Activated CD8-positive, alpha-beta memory T cell treated with anti-CD3 and anti-CD28 coated beads for 48 hours (primary cell): ENCODE measurements around the gene MTCH2.

ENCODE experiments used
- DNase-seq, 3 experiments: peaks; one replicate each; pipeline ENCODE4 v3.0.0-alpha.2; 2020; ENCODE audit warnings: low read depth in 2 of 3, low spot score in 2 of 3

The MTCH2 gene

DNA sequence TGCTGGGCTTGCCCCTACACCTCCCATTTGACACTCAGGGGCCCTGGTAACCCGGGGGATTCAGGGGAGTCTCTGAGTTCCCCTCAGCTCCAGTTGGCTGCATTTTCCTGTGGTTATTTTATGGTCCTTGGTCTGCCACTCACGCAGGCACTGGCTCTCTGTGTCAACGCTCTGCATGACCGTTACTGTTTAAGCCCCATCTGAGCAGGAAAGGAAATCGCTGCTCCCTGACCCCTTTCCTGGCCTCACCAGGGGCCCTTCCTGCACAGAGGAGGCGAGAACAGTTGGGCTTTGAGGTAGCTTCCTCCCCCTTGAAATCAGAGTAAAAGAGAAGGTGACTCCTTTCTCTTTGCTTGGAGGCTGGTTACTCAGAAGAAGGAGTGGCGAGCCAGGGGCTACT is 50.6 kb downstream of the MTCH2 start:
- no peak for DNase-seq

DNA sequence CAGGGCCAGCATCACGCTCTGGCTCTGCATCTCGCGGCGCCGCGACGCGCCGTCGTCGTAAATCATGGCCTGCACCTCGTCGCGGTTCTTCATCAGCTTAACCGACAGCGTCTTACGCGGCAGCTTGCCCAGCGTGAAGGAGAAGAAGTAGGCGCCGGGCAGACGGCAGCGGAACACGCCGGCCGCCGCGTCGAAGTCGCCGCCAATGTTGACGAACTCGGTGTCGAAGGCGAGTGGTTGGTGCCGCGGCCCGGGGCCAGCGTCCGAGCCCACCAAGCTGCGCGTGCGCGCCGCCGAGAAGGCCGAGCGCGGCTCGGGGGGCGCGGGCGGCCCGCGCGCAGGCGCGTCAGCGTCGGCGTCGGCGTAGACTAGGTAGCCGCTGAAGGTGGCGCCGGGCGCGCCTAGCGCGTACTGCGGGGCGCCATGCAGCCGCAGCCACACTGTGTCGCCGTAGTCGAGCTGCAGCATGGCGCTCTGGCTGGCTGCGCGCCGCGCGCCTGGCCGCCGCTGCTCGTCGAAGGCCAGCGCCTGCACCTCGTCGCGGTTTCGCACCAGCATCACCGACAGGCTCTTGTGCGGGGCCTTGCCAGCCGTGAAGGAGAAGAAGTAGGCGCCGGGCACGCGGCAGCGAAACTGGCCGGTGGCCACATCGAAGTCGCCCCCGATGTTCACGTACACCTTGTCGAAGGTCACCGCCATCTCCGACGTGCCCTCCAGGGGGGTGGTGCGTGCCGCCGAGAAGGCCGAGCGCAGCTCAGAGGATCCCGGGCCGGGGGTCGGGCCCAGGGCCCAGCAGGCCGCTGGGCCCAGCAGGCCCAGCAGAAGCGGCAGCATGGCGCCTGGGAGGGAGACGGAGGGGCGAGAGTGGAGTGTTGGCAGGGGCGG is 52.1 kb downstream of the MTCH2 start:
- DNase-seq = no peak

DNA sequence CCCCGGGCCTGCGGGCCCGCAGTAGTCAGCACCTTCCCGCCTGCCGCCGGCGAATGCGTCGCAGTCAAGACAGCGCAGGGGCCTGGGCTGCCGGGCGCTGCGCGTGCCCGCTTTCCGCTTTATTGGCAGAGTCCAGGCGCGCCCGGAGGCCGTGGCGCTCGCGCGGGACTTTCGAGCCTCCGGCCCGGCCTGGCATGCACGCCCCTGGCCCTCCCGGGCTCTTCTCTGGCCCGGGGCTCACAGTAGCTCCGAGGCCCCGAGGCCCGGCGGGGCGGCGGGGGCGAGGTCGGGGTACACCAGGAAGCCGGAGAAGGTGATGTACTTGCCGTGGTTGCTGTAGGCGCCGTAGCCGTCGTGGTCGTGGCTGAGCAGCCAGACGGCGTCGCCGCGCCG is 52.8 kb downstream of the MTCH2 start:
- no peak for DNase-seq

DNA sequence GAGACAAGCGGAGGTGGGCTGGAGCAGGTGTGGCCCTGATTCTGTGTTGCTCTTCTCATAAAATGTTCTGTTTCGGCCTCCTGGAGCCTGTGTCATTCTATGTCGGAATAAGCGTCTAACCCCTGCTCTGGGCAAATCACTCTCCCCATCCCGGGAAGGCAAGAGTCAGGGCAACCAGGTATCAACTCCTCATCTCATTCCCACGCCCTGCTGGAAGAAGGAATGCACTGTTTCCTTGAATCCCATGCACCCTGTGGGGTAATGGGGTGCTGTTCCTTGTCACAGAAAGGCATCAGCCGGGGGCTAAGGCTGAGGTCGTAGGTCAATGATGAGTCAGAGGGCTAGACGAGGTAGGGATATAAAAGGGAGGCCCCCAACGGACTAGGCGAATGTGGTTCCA is 53.2 kb downstream of the MTCH2 start:
- DNase-seq = no peak

DNA sequence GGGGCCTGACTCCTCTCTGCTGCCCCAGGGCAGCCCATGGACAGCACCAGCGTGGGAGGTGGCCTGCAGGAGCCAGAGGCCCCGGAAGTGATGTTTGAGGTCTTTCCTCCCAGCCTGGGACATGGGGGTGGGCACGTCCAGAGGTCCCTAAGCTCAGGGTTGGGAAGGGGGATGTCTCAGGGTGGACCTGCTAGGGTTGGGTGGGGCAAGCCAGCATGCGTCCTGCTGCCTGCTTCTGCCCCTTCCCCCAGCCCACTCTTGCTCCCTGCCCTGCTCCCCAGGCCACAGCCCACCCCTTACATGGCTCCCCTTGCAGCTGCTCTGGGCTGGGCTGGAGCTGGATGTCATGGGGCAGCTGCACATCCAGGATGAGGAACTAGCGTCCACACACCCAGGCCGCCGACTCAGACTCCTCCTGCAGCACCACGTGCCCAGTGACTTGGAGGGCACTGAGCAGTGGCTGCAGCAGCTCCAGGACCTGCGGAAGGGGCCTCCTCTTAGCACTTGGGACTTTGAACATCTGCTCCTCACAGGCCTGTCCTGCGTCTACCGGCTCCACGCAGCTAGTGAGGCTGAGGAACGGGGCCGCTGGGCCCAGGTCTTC is 54.5 kb downstream of the MTCH2 start:
- no peak for DNase-seq

DNA sequence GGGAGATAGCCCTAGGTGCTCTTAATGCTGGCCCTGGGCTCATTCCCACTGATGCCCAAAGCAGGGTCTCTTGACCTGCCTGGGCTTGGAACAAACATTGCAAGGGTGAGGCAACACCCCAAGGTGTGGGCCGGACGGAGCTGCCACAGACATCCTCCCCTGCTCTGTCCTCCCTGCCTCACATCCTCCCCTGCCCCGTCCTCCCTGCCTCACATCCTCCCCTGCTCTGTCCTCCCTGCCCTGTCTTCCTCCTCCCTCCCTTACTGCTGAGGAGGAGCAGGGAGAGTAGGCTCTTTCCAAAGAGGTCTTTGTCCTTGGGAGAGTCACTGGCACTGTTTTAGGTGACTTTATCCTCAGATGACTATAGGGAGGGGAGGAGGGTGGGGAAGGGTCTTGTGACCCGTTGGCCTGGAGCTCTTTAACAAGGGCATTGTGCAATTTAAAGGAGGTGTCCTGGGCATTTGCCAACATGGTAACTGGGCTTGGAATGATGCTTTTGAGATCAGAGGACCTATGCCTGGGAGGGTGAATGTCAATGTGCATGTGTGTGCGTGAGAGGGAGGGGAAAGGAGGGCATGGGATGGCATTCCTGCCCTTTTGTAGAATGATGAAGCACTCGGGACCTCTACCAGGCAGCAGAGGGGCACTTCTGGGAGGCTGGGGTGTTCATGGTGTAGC is 55.2 kb downstream of the MTCH2 start:
- no peak for DNase-seq

DNA sequence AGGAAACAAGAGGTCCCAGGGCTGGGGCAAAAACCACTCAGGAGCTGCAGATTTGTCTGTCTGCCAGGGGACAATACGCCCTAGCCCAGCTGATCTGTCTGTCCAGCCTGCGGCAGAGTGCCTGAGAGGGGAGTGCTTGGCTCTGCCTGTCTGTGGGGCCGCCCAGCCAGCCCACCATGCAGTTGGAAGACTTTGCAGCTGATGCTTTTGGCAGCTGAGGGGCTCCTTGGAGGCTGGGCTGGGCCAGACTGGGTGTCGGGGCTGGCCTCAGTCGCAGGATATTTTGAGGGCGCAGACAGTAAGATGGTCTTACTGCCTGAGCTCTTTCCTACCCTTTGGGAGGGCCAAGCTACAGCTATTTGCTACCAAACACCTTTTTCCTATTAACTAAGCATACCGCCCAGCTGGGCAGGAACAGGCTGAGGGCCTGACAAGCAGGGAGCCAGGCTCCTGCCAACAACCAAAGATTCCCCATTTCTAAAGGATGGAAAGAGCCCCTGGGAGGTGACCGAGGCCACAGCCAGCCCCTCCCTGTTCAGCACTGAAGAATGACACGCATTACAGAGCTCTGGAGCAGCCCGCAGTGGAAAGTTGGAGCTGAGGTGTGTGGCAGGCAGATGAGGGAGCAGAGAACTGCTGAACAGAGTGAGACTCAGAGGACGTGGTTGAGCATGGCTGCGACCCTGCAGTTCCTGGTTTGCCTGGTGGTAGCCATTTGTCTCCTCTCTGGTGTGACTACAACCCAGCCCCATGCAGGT is 56.1 kb downstream of the MTCH2 start, which contains the start of gene FAM180B:
Gene FAM180B, plus strand, starts transcription at position 581 of the 758 bp plus-strand sequence. Its CDS starts 91 bp downstream, at position 672.
- DNase-seq = no peak

DNA sequence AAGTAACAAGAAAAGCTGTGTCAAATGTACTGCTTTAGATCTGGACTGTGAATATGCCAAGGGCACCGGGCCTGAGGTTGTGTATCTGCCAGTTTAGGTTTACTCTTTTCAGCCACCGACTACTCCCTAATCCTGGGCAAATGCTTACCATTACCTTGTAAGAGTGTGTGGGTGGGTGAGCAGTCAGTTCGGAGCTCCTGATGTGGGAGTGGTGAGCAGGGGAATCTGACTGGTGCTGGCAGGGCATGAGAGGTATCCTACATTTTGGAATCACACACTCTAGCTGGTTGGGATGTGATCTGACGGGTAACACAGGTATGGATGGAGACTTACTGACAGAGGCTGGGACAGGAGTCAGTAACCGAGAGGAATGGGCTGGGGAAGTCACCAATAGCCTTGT is 58.5 kb downstream of the MTCH2 start:
- no peak for DNase-seq

DNA sequence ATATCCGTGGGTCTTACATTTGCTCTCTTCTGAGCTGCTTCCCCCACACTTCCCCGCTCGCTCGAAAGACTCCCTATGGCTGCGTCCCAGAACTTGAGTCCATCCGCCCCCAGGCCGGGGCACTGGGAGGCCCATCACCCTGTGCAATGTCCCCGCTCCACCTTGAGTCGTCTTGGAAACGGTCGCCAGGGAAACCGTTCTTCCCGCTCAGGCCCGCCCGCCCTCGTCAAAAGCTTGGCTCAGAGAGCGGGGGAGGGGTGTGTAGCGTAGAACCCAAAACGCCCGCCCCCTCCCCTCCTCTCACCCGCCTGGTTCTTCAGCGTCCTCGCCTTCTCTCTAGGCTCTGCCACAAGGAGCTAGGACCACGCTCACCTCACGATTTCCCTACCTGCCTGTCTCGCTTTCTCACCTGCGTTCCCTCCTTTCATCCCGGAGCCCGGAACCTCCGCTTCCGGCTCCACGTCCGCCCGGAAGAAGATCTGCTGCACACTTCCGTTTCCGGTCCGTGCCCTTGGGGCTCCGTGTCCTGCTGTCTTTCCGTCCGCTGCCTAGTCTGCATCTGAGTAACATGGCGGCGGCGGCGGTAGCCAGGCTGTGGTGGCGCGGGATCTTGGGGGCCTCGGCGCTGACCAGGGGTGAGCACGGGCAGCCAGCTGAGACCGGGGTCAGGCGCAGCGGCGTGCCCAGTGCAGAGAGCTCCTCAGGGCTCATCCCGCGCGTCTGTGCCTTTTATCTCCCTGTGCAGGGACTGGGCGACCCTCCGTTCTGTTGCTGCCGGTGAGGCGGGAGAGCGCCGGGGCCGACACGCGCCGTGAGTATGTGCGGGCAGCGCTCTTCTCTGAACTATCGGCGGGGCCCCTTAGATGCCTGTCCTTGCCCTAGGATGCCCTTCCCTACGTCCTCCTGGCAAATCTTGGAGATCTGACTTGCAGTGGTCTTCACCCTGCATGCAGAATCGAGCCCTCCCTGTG is 63.5 kb downstream of the MTCH2 start, which contains the start of the genes KBTBD4 and NDUFS3:
Gene KBTBD4, minus strand, starts transcription at position 447 of the 971 bp plus-strand sequence. Its CDS starts 19 bp downstream, at position 428.
Gene NDUFS3, plus strand, starts transcription at position 551 of the 971 bp plus-strand sequence. Its CDS starts 18 bp downstream, at position 569.
- peak; percentile 76 to 93 (median 93) for DNase-seq

DNA sequence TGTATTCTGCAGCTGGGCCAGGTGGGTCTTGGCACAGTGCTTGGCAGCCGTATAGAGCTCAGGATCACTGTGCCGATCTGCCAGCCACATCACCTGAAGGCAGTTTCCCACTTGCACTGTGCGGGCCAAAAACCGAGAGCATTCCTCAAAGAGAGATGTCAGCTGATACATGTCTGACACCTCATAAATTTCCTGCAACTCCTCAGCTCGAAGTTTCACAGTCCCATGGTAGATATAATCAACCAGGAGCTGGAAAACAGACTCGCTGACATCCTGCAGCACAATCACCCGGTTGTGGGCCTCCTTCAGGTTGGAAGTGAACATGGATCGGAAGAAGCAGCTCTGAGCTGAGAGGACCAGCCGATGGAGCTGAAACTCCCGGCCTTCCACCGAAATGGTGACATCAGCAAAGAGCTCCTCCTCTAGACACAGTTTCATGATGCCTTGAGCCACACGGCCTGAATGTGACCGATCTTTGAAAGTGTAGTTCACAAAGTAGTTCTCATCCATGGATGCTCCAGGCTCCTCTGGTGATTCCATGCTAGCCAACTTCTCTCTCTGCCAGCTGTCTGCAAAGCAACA is 64.8 kb downstream of the MTCH2 start:
- no peak for DNase-seq

DNA sequence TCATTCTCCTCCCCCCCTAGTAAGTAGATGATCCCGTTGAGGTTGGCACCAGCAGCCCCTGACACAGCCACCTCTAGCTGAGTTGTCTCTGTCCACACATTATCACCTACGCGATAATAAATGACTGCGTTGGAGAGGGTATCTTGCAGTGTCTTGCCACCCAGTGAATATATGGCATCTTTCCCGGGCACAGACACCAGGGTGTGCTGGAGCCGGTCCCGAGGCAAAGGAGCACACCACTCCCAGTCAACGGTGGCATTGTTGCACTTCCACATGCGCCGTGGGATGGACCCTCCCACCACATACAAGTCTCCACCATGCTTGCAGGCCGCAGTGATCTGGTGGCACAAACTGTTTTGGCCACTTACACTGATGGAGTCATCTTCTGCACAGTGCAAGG is 69.0 kb downstream of the MTCH2 start:
- no peak for DNase-seq

DNA sequence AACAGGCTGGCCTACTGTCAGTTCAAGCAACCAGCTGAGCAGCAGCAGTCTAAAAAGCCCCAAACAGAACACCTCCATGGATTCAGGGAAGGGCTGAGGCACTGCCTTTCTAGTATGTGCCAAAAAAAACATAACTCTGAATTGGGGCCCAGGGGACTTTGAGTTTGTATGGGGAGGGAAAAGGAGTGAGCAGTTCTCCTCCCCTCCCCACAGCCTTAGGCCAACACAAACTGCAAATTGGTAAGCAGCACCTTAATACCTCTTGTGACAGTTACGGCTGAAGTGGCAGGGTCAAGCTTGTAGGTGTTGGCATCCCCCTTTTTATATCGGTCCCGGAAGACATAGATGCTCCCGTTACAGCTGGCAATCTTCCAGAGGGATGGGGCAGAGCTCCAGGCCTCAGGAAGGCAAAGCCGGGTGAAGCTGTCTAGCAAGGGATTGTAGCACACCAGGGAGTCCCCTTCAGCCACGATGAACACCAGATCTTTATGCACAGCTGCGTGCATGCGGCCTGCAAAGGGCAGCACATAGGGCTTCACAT is 69.6 kb downstream of the MTCH2 start:
- no peak for DNase-seq

DNA sequence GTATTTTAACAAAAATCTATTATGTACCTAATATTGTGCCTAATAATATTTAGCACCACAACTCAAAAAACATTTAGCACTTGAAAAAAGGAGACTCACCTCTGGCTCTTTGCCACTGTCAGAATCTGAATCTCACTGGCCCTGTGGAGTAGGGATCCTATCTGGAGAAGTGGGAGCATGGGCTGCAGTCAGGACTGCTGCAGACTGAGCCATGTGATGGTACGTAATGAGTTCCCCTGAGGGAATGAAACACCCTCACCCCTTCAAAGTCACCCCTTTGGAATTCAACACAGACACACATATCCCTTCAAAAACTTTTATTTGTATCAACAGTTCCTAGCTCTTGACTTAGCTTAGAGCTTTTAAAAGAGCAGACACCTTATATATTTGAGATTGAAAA is 70.5 kb downstream of the MTCH2 start:
- DNase-seq = no peak

DNA sequence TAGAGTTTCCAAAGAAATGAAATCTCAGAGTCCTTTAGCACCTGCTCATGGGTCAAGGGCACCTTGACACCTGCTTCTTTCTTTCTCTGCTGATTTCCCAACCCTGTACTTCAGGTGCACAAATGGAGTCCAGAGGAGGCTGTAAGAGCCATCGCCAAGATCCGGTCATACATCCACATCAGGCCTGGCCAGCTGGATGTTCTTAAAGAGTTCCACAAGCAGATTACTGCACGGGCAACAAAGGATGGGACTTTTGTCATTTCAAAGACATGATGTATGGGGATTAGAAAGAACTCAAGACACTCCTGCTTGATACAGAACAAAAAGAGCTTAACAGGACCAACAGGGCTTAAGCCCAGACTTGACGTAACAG is 71.0 kb downstream of the MTCH2 start:
- no peak for DNase-seq

DNA sequence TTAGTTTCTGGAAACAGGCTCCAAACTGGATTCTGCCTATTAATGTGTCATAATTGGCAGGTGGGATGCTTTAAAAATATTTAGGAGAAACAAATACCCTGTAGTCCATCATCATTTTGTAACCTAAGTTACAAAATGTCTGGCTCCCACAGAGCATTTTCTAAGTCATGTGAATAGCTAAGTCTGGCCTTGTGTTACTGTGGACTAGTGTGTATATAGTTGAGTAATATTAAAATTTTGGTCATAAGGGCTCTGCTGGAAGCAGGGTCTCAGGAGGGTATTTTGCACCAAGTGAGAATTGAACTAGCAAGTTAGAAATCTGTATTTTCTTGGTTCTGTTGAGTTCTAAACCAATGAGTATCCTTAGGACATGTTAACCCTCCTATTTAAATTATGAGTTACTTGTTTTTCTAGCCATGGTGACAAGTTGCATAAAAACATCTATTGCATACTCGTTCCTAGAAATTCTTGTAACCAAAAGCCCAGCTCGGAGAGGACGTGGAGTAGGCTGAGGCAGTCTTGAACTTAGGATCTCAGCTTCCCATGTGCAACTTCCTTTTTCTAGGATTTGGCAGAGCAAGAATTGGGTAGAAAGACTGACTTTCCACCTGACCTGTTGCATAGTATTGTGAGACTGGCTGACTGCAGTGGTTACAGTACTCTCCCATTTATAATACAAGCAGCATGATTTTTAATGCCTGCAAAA is 71.6 kb downstream of the MTCH2 start:
- DNase-seq = no peak

DNA sequence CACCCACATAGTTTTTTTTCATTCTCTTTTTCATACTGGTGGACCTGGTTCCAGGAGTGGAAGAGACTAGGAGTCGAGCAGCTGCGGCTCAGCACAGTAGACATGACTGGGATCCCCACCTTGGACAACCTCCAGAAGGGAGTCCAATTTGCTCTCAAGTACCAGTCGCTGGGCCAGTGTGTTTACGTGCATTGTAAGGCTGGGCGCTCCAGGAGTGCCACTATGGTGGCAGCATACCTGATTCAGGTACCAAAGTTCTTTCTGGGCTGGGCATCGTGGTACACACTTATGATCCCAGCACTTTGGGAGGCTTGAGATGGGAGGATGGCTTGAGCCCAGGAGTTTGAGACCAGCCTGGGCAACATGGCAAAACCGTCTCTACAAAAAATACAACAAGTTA is 72.7 kb downstream of the MTCH2 start:
- DNase-seq = no peak
